GM18526 (cell line): ENCODE measurements around the gene KCNQ1.

Experiments used
- POLR2A ChIP-seq: IDR thresholded peaks from 3 replicates; pipeline ENCODE4 v1.6.1; 2011; ENCODE audit not compliant: insufficient read length; ENCODE audit errors: extremely low read depth

KCNQ1 gene

GRCh38 chr11:2466069-2466801 lies 21.4 kb downstream of the KCNQ1 start:
- no peak for TF ChIP-seq POLR2A

GRCh38 chr11:2466869-2467694 lies 22.3 kb downstream of the KCNQ1 start:
- no peak for TF ChIP-seq POLR2A

GRCh38 chr11:2467695-2468055 lies 22.9 kb downstream of the KCNQ1 start:
- TF ChIP-seq POLR2A: no peak

- no peak for TF ChIP-seq POLR2A
These were observed 23.8 kb downstream of the KCNQ1 start for GRCh38 chr11:2468363-2469235.

- TF ChIP-seq POLR2A: no peak
These were observed 25.7 kb downstream of the KCNQ1 start for GRCh38 chr11:2470495-2470894.

GRCh38 chr11:2471048-2471803 lies 26.4 kb downstream of the KCNQ1 start:
- TF ChIP-seq POLR2A: no peak

- no peak for TF ChIP-seq POLR2A
These were observed 26.9 kb downstream of the KCNQ1 start for GRCh38 chr11:2471804-2472096.

GRCh38 chr11:2472428-2473186 lies 27.8 kb downstream of the KCNQ1 start:
- no peak for TF ChIP-seq POLR2A

GRCh38 chr11:2473361-2474058 lies 28.7 kb downstream of the KCNQ1 start:
- TF ChIP-seq POLR2A: no peak

GRCh38 chr11:2474059-2474901 lies 29.5 kb downstream of the KCNQ1 start:
- no peak for TF ChIP-seq POLR2A

- no peak for TF ChIP-seq POLR2A
These were observed 30.5 kb downstream of the KCNQ1 start for GRCh38 chr11:2475136-2475918.

GRCh38 chr11:2477254-2477653 lies 32.4 kb downstream of the KCNQ1 start:
- no peak for TF ChIP-seq POLR2A
